Body of pancreas (tissue), 4 donors: ENCODE measurements around the gene LIN28A. TPM values are rescaled to one million over a fixed set of nuclear protein-coding genes. Genes with fewer than 3 reads are reported as not detected.

Experiments used
- ATAC-seq: fragments of 150-250 bp; one replicate; pipeline ENCODE4 v1.9.1; 2016
- DNase-seq, 4 donors: peaks; one replicate each; pipeline ENCODE4 v3.0.0-alpha.2; 2019
- H3K27ac ChIP-seq, 4 donors: fragments of 200-600 bp; sonication (generic); 1 replicate in 3 of 4; 2 replicates in 1 of 4; pipeline versions ENCODE4 v1.5.1 to v1.6.1; 2016 to 2019; ENCODE audit warnings: mild to moderate bottlenecking in 1 of 4, mixed read lengths in 1 of 4, moderate library complexity in 1 of 4
- H3K27me3 ChIP-seq, 2 donors: fragments of 200-600 bp; sonication (generic); one replicate each; pipeline ENCODE4 v1.6.0; 2016; ENCODE audit warnings: mild to moderate bottlenecking in 1 of 2
- H3K36me3 ChIP-seq, 2 donors: fragments of 200-600 bp; sonication (generic); replicated peaks in 1 of 2; 2 replicates each; pipeline ENCODE4 v1.5.1; 2016; ENCODE audit warnings: low read depth in 2 of 2; ENCODE audit not compliant: insufficient read depth in 1 of 2
- H3K4me1 ChIP-seq: fragments of 200-600 bp; sonication (generic); one replicate; pipeline ENCODE4 v1.6.0; 2016
- H3K4me3 ChIP-seq, 2 donors: fragments of 200-600 bp; sonication (generic); 1 replicate in 1 of 2; 2 replicates in 1 of 2; pipeline ENCODE4 v1.5.1; 2016 to 2019
- H3K9me3 ChIP-seq, 3 donors: fragments of 200-600 bp; sonication (generic); 1 replicate in 2 of 3; 2 replicates in 1 of 3; pipeline ENCODE4 v1.5.1; 2016
- CTCF ChIP-seq, 7 experiments: fragments of 450-650 bp in 4 of 7; fragments of 200-600 bp in 3 of 7; sonication (generic) in 3 of 7; IDR thresholded peaks; one replicate each; pipeline ENCODE4 v1.5.1; 2016 to 2019; ENCODE audit warnings: antibody characterized with exemption in 7 of 7
- POLR2A ChIP-seq, 3 donors: fragments of 450-650 bp; IDR thresholded peaks; one replicate each; pipeline ENCODE4 v1.6.1; 2016; ENCODE audit warnings: antibody characterized with exemption in 3 of 3, mild to moderate bottlenecking in 2 of 3
- WGBS, 2 donors: methylation state at CpG; one replicate each; pipeline ENCODE4 v1.1.5; 2017; 5-methylcytosine and 5-hydroxymethylcytosine counted together
- intact Hi-C: fragments of 100-400 bp; cut with DNase I; formaldehyde crosslinking; loops from one replicate; pipeline ENCODE4 v1.15.1; 2023
- total RNA-seq, 2 donors: library from RNA; depleted of rRNA; stranded (reverse); fragments of >200 nt; gene quantifications; one replicate each; pipeline ENCODE4 v1.1.0, GENCODE V29; 2016

LIN28A gene
- total RNA-seq, 2 donors from 2014 or later, result not detected

GRCh38 chr1:26477446-26478152 is 67.0 kb downstream of the LIN28A start:
- H3K9me3 ChIP-seq, result no peaks in the 10 kb centered on the region
- H3K27ac ChIP-seq, result no peak overlapping the region
- intact Hi-C loops, result no loop called here
- peaks cover 16% of the 10 kb centered on the region for H3K4me1 ChIP-seq
- TF ChIP-seq CTCF (IDR thresholded peaks at IDR 0.05), result no peak
- no peak for TF ChIP-seq POLR2A (IDR thresholded peaks at IDR 0.05)
- no peak for ATAC-seq
- no peak for DNase-seq
- H3K36me3 ChIP-seq, result peaks cover 0 to 6% of the 10 kb centered on the region in 2 donors
- H3K4me3 ChIP-seq, result no peak overlapping the region
- no peaks in the 10 kb centered on the region for H3K27me3 ChIP-seq
- 75 to 80% methylated on average over 8 of the region's 8 CpGs for WGBS, 2 donors

DNA sequence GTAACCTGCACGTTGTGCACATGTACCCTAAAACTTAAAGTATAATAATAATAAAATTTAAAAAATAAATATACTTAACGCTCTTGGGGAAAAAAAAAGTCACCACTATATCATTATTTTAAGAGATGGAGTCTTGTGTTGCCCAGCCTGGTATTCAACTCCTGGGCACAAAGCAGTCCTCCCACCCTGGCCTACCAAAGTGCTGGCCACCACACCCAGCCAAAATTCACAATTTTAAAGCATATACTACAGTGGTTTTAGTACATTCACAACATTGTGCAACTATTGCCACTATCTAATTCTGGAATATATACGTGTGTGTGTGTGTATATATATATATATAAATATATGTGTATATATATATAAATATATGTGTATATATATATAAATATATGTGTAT is 67.5 kb downstream of the LIN28A start:
- Histone ChIP-seq H3K9me3 (no peaks in the 10 kb centered on the region), H3K27ac (no peak overlapping the region), H3K4me1 (peaks cover 15% of the 10 kb centered on the region), H3K27me3 (no peaks in the 10 kb centered on the region), H3K4me3 (no peak overlapping the region), H3K36me3 (peaks cover 0 to 6% of the 10 kb centered on the region in 2 donors)
- no peak for DNase-seq
- TF ChIP-seq CTCF (IDR thresholded peaks at IDR 0.05) (no peak), POLR2A (IDR thresholded peaks at IDR 0.05) (no peak)
- 79 to 91% methylated on average over 3 of the region's 3 CpGs for WGBS, 2 donors
- no peak for ATAC-seq
- intact Hi-C loops, result no loop called here

- intact Hi-C loops, result no loop called here
Observed at GRCh38 chr1:26478988-26479387, 68.4 kb downstream of the LIN28A start.

More at GRCh38 chr1:26478988-26479387, 68.4 kb downstream of the LIN28A start:
- H3K9me3 ChIP-seq, result no peaks in the 10 kb centered on the region
- no peak for ATAC-seq
- peaks cover 0 to 6% of the 10 kb centered on the region in 2 donors for H3K36me3 ChIP-seq
- H3K27ac ChIP-seq, result no peak overlapping the region
- no peak for DNase-seq
- H3K4me1 ChIP-seq, result peaks cover 7% of the 10 kb centered on the region
- no peaks in the 10 kb centered on the region for H3K27me3 ChIP-seq
- TF ChIP-seq POLR2A (IDR thresholded peaks at IDR 0.05), result no peak
- TF ChIP-seq CTCF (IDR thresholded peaks at IDR 0.05), result no peak
- no peak overlapping the region for H3K4me3 ChIP-seq
- WGBS, 2 donors, result 92 to 95% methylated on average over 6 of the region's 6 CpGs

Other genes with a start within 250 kb of the LIN28A start
- not detected for gene C1orf232, start 241.9 kb upstream of the LIN28A start, total RNA-seq
- 10 to 100 TPM; 25.2 to 33.0 TPM for gene ZNF593, start 240.9 kb upstream of the LIN28A start, total RNA-seq
- not detected for gene ZNF593OS, start 239.0 kb upstream of the LIN28A start, total RNA-seq
- 10 to 100 TPM; 30.0 to 47.7 TPM for gene CNKSR1, start 233.3 kb upstream of the LIN28A start, total RNA-seq
- not detected for gene CATSPER4, start 220.2 kb upstream of the LIN28A start, total RNA-seq
- gene CEP85, start 176.6 kb upstream of the LIN28A start, total RNA-seq, result 1 to 10 TPM; 6.2 to 6.9 TPM
- gene SH3BGRL3, start 130.7 kb upstream of the LIN28A start, total RNA-seq, result 10 to 100 TPM; 38.2 to 43.1 TPM
- 10 to 100 TPM; 12.2 to 14.8 TPM for gene UBXN11, start 104.2 kb upstream of the LIN28A start, total RNA-seq
- gene CD52, start 92.9 kb upstream of the LIN28A start, total RNA-seq, result not detected
- 1 to 10 TPM in 1 of 2 donors, not detected in 1; 3.6 TPM for gene CRYBG2, start 56.7 kb upstream of the LIN28A start, total RNA-seq
- gene ZNF683, start 38.1 kb upstream of the LIN28A start, total RNA-seq, result not detected
- gene DHDDS, start 21.5 kb downstream of the LIN28A start, total RNA-seq, result 10 to 100 TPM; 21.3 to 52.4 TPM
- gene HMGN2, start 61.6 kb downstream of the LIN28A start, total RNA-seq, result 100 to 1,000 TPM in 1 of 2 donors, 10 to 100 TPM in 1; 75.8 to 120 TPM
- gene RPS6KA1, start 118.9 kb downstream of the LIN28A start, total RNA-seq, result 10 to 100 TPM; 20.1 to 30.4 TPM